ENCODE results near the gene RAD18. TPM values are rescaled to one million over a fixed set of nuclear protein-coding genes. Genes with fewer than 3 reads are reported as not detected.

Gene RAD18
- total RNA-seq, 1 donor from 2014 or later, result 6.0 TPM

GRCh38 chr3:8851703-8852102 is 111.6 kb downstream of the RAD18 start:
- H3K27ac ChIP-seq (ENCODE audit: low read depth, low read length), result peak overlapping the region; percentile 95
- peaks cover 33% of the 10 kb centered on the region for H3K4me1 Mint-ChIP-seq (ENCODE audit: low read depth, unreplicated experiment)
- H2AFZ ChIP-seq (ENCODE audit: low read depth, low read length), result no peak overlapping the region
- H3K9ac ChIP-seq (ENCODE audit: low read length), result peak overlapping the region; percentile 70
- FAIRE-seq (peak; percentile 98), DNase-seq (ENCODE audit: low read depth) (peak; percentile 96)
- no peak overlapping the region for H3K4me3 Mint-ChIP-seq (ENCODE audit: unreplicated experiment)
- no peak overlapping the region for H3K4me3 ChIP-seq (ENCODE audit: insufficient read depth, low read depth, low read length)
- H3K9me3 ChIP-seq (ENCODE audit: insufficient read depth, low read depth, low read length), result no peaks in the 10 kb centered on the region
- H3K4me2 ChIP-seq (ENCODE audit: low read length), result peak overlapping the region; percentile 50
- no peaks in the 10 kb centered on the region for H4K20me1 ChIP-seq (ENCODE audit: insufficient read depth, low read length)
- H3K27me3 ChIP-seq (ENCODE audit: insufficient read depth, low read length), result no peaks in the 10 kb centered on the region
- H3K9me3 Mint-ChIP-seq (ENCODE audit: unreplicated experiment), result no peaks in the 10 kb centered on the region
- no peaks in the 10 kb centered on the region for H3K27me3 Mint-ChIP-seq (ENCODE audit: low read depth, unreplicated experiment)
- H3K27ac Mint-ChIP-seq (ENCODE audit: unreplicated experiment), result peak overlapping the region; percentile 48
- H3K36me3 ChIP-seq (ENCODE audit: insufficient read depth, low read length), result no peaks in the 10 kb centered on the region
- TF ChIP-seq, protein P1, sequence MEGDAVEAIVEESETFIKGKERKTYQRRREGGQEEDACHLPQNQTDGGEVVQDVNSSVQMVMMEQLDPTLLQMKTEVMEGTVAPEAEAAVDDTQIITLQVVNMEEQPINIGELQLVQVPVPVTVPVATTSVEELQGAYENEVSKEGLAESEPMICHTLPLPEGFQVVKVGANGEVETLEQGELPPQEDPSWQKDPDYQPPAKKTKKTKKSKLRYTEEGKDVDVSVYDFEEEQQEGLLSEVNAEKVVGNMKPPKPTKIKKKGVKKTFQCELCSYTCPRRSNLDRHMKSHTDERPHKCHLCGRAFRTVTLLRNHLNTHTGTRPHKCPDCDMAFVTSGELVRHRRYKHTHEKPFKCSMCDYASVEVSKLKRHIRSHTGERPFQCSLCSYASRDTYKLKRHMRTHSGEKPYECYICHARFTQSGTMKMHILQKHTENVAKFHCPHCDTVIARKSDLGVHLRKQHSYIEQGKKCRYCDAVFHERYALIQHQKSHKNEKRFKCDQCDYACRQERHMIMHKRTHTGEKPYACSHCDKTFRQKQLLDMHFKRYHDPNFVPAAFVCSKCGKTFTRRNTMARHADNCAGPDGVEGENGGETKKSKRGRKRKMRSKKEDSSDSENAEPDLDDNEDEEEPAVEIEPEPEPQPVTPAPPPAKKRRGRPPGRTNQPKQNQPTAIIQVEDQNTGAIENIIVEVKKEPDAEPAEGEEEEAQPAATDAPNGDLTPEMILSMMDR (IDR thresholded peaks at IDR 0.05; ENCODE audit: insufficient read depth, low read depth, low read length), result no peak
- H3K79me2 ChIP-seq (ENCODE audit: insufficient read depth, low read length), result no peaks in the 10 kb centered on the region
- no peaks in the 10 kb centered on the region for H3K36me3 Mint-ChIP-seq (ENCODE audit: low read depth, unreplicated experiment)
- peaks cover 39% of the 10 kb centered on the region for H3K4me1 ChIP-seq (ENCODE audit: insufficient read depth, low read length)

DNA sequence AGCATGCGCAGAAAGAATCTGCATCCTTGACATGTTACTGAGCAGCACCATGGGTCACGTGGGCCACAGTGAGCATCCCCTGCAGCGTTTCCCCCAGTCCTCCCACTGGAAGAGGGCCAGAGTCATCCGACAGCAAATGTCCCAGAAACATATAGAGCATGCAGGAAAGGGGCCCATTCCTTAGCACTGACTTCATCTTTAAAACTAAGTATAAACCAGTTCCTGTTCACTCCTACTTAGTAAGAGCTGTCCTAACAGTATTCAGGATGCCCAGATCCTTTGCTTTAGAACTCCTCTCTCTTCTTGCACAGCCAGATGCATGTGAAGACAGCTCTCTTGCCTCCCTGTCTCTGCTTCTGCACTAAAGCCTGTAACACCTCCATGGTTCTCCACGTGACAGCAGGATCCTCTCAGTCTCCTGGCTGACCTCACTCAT is 114.6 kb downstream of the RAD18 start:
- Histone ChIP-seq H3K27ac (ENCODE audit: low read depth, low read length) (peak overlapping the region; percentile 85), H3K79me2 (ENCODE audit: insufficient read depth, low read length) (no peaks in the 10 kb centered on the region), H4K20me1 (ENCODE audit: insufficient read depth, low read length) (no peaks in the 10 kb centered on the region), H3K9ac (ENCODE audit: low read length) (peak overlapping the region; percentile 77), H3K4me1 (ENCODE audit: insufficient read depth, low read length) (peaks cover 41% of the 10 kb centered on the region), H3K9me3 (ENCODE audit: insufficient read depth, low read depth, low read length) (no peaks in the 10 kb centered on the region), H2AFZ (ENCODE audit: low read depth, low read length) (no peak overlapping the region), H3K36me3 (ENCODE audit: insufficient read depth, low read length) (no peaks in the 10 kb centered on the region), H3K27me3 (ENCODE audit: insufficient read depth, low read length) (no peaks in the 10 kb centered on the region), H3K4me2 (ENCODE audit: low read length) (peak overlapping the region; percentile 52), H3K4me3 (ENCODE audit: insufficient read depth, low read depth, low read length) (no peak overlapping the region)
- Mint-ChIP-seq H3K27ac (ENCODE audit: unreplicated experiment) (peak overlapping the region; percentile 29), H3K4me3 (ENCODE audit: unreplicated experiment) (no peak overlapping the region), H3K36me3 (ENCODE audit: low read depth, unreplicated experiment) (no peaks in the 10 kb centered on the region), H3K4me1 (ENCODE audit: low read depth, unreplicated experiment) (peaks cover 31% of the 10 kb centered on the region), H3K9me3 (ENCODE audit: unreplicated experiment) (no peaks in the 10 kb centered on the region), H3K27me3 (ENCODE audit: low read depth, unreplicated experiment) (no peaks in the 10 kb centered on the region)
- DNase-seq (ENCODE audit: low read depth) (peak; percentile 72), FAIRE-seq (no peak)
- TF ChIP-seq EZH2 (IDR thresholded peaks at IDR 0.05; ENCODE audit: insufficient read depth, low read length), result no peak

GRCh38 chr3:8847317-8847716 is 116.0 kb downstream of the RAD18 start:
- H4K20me1 ChIP-seq (ENCODE audit: insufficient read depth, low read length), result no peaks in the 10 kb centered on the region
- Mint-ChIP-seq H3K27me3 (ENCODE audit: low read depth, unreplicated experiment) (no peaks in the 10 kb centered on the region), H3K4me3 (ENCODE audit: unreplicated experiment) (no peak overlapping the region), H3K36me3 (ENCODE audit: low read depth, unreplicated experiment) (peaks cover 4% of the 10 kb centered on the region), H3K27ac (ENCODE audit: unreplicated experiment) (peak overlapping the region; percentile 43), H3K9me3 (ENCODE audit: unreplicated experiment) (no peaks in the 10 kb centered on the region), H3K4me1 (ENCODE audit: low read depth, unreplicated experiment) (peaks cover 31% of the 10 kb centered on the region)
- no peak for DNase-seq (ENCODE audit: low read depth)
- peaks cover 39% of the 10 kb centered on the region for H3K4me1 ChIP-seq (ENCODE audit: insufficient read depth, low read length)
- TF ChIP-seq, protein P1 (IDR thresholded peaks at IDR 0.05; ENCODE audit: insufficient read depth, low read depth, low read length), result no peak
- no peak for TF ChIP-seq EZH2 (IDR thresholded peaks at IDR 0.05; ENCODE audit: insufficient read depth, low read length)
- no peak overlapping the region for H2AFZ ChIP-seq (ENCODE audit: low read depth, low read length)
- H3K27ac ChIP-seq (ENCODE audit: low read depth, low read length), result peak overlapping the region; percentile 4
- no peaks in the 10 kb centered on the region for H3K27me3 ChIP-seq (ENCODE audit: insufficient read depth, low read length)
- no peaks in the 10 kb centered on the region for H3K9me3 ChIP-seq (ENCODE audit: insufficient read depth, low read depth, low read length)
- no peak overlapping the region for H3K9ac ChIP-seq (ENCODE audit: low read length)
- no peaks in the 10 kb centered on the region for H3K36me3 ChIP-seq (ENCODE audit: insufficient read depth, low read length)
- H3K4me2 ChIP-seq (ENCODE audit: low read length), result no peak overlapping the region
- no peaks in the 10 kb centered on the region for H3K79me2 ChIP-seq (ENCODE audit: insufficient read depth, low read length)
- no peak overlapping the region for H3K4me3 ChIP-seq (ENCODE audit: insufficient read depth, low read depth, low read length)
- FAIRE-seq, result no peak

Data from astrocyte (in vitro differentiated cells and primary cell).